NB4 (cell line): ENCODE data around the gene C16orf86.

Experiments
- DNase-seq: peaks from one replicate; pipeline ENCODE4 v3.0.0; 2010; ENCODE audit warnings: low read depth
- H3K4me3 ChIP-seq: one replicate; pipeline ENCODE4 v1.5.1; 2011; ENCODE audit warnings: mild to moderate bottlenecking, low read depth, low read length, moderate library complexity
- CTCF ChIP-seq: IDR thresholded peaks from one replicate; pipeline ENCODE4 v1.5.1; 2012; ENCODE audit warnings: low read depth, low read length
- MAX ChIP-seq: IDR thresholded peaks from 2 replicates; pipeline ENCODE4 v1.6.1; 2011; ENCODE audit warnings: low read depth, low read length
- MYC ChIP-seq: IDR thresholded peaks from 2 replicates; pipeline ENCODE4 v1.6.1; 2011; ENCODE audit warnings: low read depth, low read length
- POLR2A ChIP-seq: IDR thresholded peaks from 2 replicates; pipeline ENCODE4 v1.6.1; 2011; ENCODE audit warnings: mild to moderate bottlenecking; ENCODE audit not compliant: insufficient read length; ENCODE audit errors: extremely low read depth

Gene C16orf86

GRCh38 chr16:67667817-67668494 is 1.3 kb downstream of the C16orf86 start:
- peak overlapping the region; percentile 67 for H3K4me3 ChIP-seq
- peak; percentile 98 for DNase-seq
- TF ChIP-seq CTCF, result peak; percentile 97
- peak; percentile 78; the same call in 1 of the 2 replicates for TF ChIP-seq MAX
- TF ChIP-seq POLR2A, result no peak
- TF ChIP-seq MYC, result peak; percentile 71; the same call in 1 of the 2 replicates

- TF ChIP-seq POLR2A (no peak), CTCF (peak; percentile 54), MAX (no peak)
- H3K4me3 ChIP-seq, result no peak overlapping the region
- peak; percentile 38 for DNase-seq
Measured at GRCh38 chr16:67668495-67669157, 2.0 kb downstream of the C16orf86 start.

GRCh38 chr16:67669499-67670101 is 3.0 kb downstream of the C16orf86 start:
- no peak overlapping the region for H3K4me3 ChIP-seq
- TF ChIP-seq CTCF (no peak), POLR2A (no peak), MAX (no peak), MYC (no peak)
- no peak for DNase-seq

GRCh38 chr16:67672306-67672705 is 5.7 kb downstream of the C16orf86 start:
- H3K4me3 ChIP-seq, result no peak overlapping the region

More at GRCh38 chr16:67672306-67672705, 5.7 kb downstream of the C16orf86 start:
- DNase-seq, result no peak
- TF ChIP-seq MAX, result no peak
- no peak for TF ChIP-seq POLR2A
- TF ChIP-seq MYC, result no peak
- no peak for TF ChIP-seq CTCF
